HepG2 (cell line): ENCODE results near the gene CPM. TPM values are rescaled to one million over a fixed set of nuclear protein-coding genes. Genes with fewer than 3 reads are reported as not detected.

Experiments used
- ATAC-seq: fragments of 200-7000 bp; cut with Tn5 transposase; 3 replicates; pipeline ENCODE4 v1.9.1; 2020; ENCODE audit warnings: mild to moderate bottlenecking, moderate library complexity
- BruUV-seq: library from RNA; stranded (reverse); fragments of 400-500 nt; replicated peaks from 2 replicates; lab custom pipeline; 2021; lab: Mats Ljungman, UMichigan
- CTCF ChIA-PET: fragments of 300-600 bp; formaldehyde crosslinking; extraction: SDS; loops from one replicate; lab custom pipeline; 2021; ENCODE audit warnings: low total read pairs, inconsistent platforms, low intra/inter-chr PET ratio; lab: Yijun Ruan, JAX
- POLR2A ChIA-PET: fragments of 350-600 bp; sonication (Branson Sonifier 250); formaldehyde crosslinking; loops from one replicate; lab custom pipeline; 2020; ENCODE audit warnings: antibody characterized with exemption, inconsistent platforms; lab: Yijun Ruan, JAX
- DNase-seq: peaks from one replicate; pipeline ENCODE4 v3.0.0-alpha.2; 2015; ENCODE audit warnings: low spot score
- FAIRE-seq: peaks from 3 replicates; lab custom pipeline; 2011; peaks lifted over from hg19 to GRCh38; lab: Jason Lieb, UNC
- H2AFZ ChIP-seq: one replicate; pipeline ENCODE4 v1.6.1; 2011; ENCODE audit warnings: low read length, inconsistent platforms
- H3K27ac ChIP-seq: fragments of 300-600 bp; 3 replicates; pipeline ENCODE4 v1.8.0; 2011; ENCODE audit warnings: mixed run types, mild to moderate bottlenecking, mixed read lengths, low read length, inconsistent platforms; ENCODE audit not compliant: insufficient read depth; ENCODE audit errors: extremely low read length
- H3K27me3 ChIP-seq, 2 experiments: fragments of 200-600 bp in 1 of 2; 2 replicates in 1 of 2; 3 replicates in 1 of 2; pipeline versions ENCODE4 v1.6.0 to v1.8.0; 2011; ENCODE audit warnings: low read length in 2 of 2, mild to moderate bottlenecking in 2 of 2, moderate library complexity in 2 of 2, inconsistent platforms in 1 of 2; ENCODE audit not compliant: insufficient read depth in 2 of 2, control insufficient read depth in 1 of 2
- H3K36me3 ChIP-seq, 2 experiments: fragments of 200-600 bp in 1 of 2; replicated peaks in 1 of 2; 2 replicates in 1 of 2; 3 replicates in 1 of 2; pipeline versions ENCODE4 v1.5.1 to v1.8.0; 2011; ENCODE audit warnings: low read length in 2 of 2, inconsistent platforms in 1 of 2; ENCODE audit not compliant: insufficient read depth in 2 of 2, control insufficient read depth in 1 of 2
- H3K4me1 ChIP-seq: 2 replicates; pipeline ENCODE4 v1.5.1; 2012; ENCODE audit warnings: low read length, inconsistent platforms; ENCODE audit not compliant: insufficient read depth
- H3K4me2 ChIP-seq: 2 replicates; pipeline ENCODE4 v1.6.0; 2011; ENCODE audit warnings: low read depth, low read length, inconsistent platforms
- H3K4me3 ChIP-seq, 3 experiments: fragments of 200-600 bp in 1 of 3; sonication (generic), shearing (Covaris generic) in 1 of 3; replicated peaks in 1 of 3; 2 replicates each; pipeline ENCODE4 v1.5.1; 2011 to 2016; ENCODE audit warnings: low read length in 3 of 3, inconsistent platforms in 2 of 3, low read depth in 2 of 3, mild to moderate bottlenecking in 2 of 3, control low read depth in 1 of 3, mixed read lengths in 1 of 3; ENCODE audit not compliant: insufficient read depth in 1 of 3
- H3K79me2 ChIP-seq: one replicate; pipeline ENCODE4 v1.6.1; 2011; ENCODE audit warnings: low read length, inconsistent platforms; ENCODE audit not compliant: insufficient read depth
- H3K9ac ChIP-seq: 2 replicates; pipeline ENCODE4 v1.6.0; 2011; ENCODE audit warnings: mild to moderate bottlenecking, low read depth, low read length, inconsistent platforms; ENCODE audit not compliant: insufficient read depth
- H3K9me3 ChIP-seq: 2 replicates; pipeline ENCODE4 v1.5.1; 2012; ENCODE audit warnings: mild to moderate bottlenecking, low read length
- H4K20me1 ChIP-seq: 2 replicates; pipeline ENCODE4 v1.6.0; 2011; ENCODE audit warnings: inconsistent platforms, mild to moderate bottlenecking, low read length, moderate library complexity; ENCODE audit not compliant: insufficient read depth
- POLR2A ChIP-seq, 2 experiments: IDR thresholded peaks; 2 replicates each; pipeline ENCODE4 v1.6.1; 2011; ENCODE audit warnings: low read depth in 2 of 2, low read length in 2 of 2, mild to moderate bottlenecking in 1 of 2, moderate library complexity in 1 of 2; ENCODE audit not compliant: insufficient read depth in 1 of 2
- POLR2AphosphoS2 ChIP-seq: IDR thresholded peaks from 2 replicates; pipeline ENCODE4 v1.6.1; 2011; ENCODE audit warnings: low read depth, low read length, improper control_type of control experiment
- RBM22 ChIP-seq: fragments of 200-400 bp; formaldehyde crosslinking; optimal IDR thresholded peaks from 2 replicates; pipeline ENCODE3; 2017; ENCODE audit warnings: mild to moderate bottlenecking, low read length, moderate library complexity
- RBM39 ChIP-seq: fragments of 200-400 bp; formaldehyde crosslinking; IDR thresholded peaks from one replicate; pipeline ENCODE4 v1.6.1; 2018; ENCODE audit warnings: antibody characterized with exemption, mild to moderate bottlenecking, low read depth, low read length; ENCODE audit not compliant: poor library complexity, severe bottlenecking
- RORA ChIP-seq: sonication (generic); formaldehyde crosslinking; IDR thresholded peaks from 2 replicates; pipeline ENCODE4 v1.5.0; 2020; ENCODE audit warnings: mild to moderate bottlenecking, missing genetic modification reagents, moderate library complexity
- SSRP1 ChIP-seq: IDR thresholded peaks from 2 replicates; pipeline ENCODE4 v1.6.1; 2016; ENCODE audit warnings: control low read depth
- TAF15 ChIP-seq: fragments of 200-400 bp; formaldehyde crosslinking; IDR thresholded peaks from one replicate; pipeline ENCODE4 v1.6.1; 2018; ENCODE audit warnings: mild to moderate bottlenecking, low read depth, low read length; ENCODE audit not compliant: poor library complexity, severe bottlenecking
- XRCC5 ChIP-seq: fragments of 200-400 bp; formaldehyde crosslinking; optimal IDR thresholded peaks from 2 replicates; pipeline ENCODE3; 2017; ENCODE audit warnings: mild to moderate bottlenecking, low read length
- ZNF296 ChIP-seq: sonication (generic); formaldehyde crosslinking; conservative IDR thresholded peaks from 2 replicates; pipeline ENCODE4 v1.5.0; 2020; ENCODE audit warnings: mild to moderate bottlenecking, missing genetic modification reagents
- ZNF557 ChIP-seq: sonication (generic); formaldehyde crosslinking; IDR thresholded peaks from 2 replicates; pipeline ENCODE4 v1.4.0; 2020; ENCODE audit warnings: missing genetic modification reagents
- ZNF569 ChIP-seq: sonication (generic); formaldehyde crosslinking; IDR thresholded peaks from 2 replicates; pipeline ENCODE4 v1.5.0; 2020; ENCODE audit warnings: mild to moderate bottlenecking, missing genetic modification reagents, moderate library complexity, borderline replicate concordance
- WGBS: methylation state at CpG from one replicate; pipeline ENCODE4 v1.1.6; 2017; ENCODE audit warnings: low lambda C conversion rate; 5-methylcytosine and 5-hydroxymethylcytosine counted together
- in situ Hi-C: cut with HindIII; loops from 2 replicates; pipeline ENCODE4 v1.10.0; 2017; ENCODE audit warnings: low pct_unique_long_range_greater_than_20kb; ENCODE audit not compliant: extremely low pct_ligation_motif_present
- intact Hi-C: fragments of 100-400 bp; cut with micrococcal nuclease; formaldehyde crosslinking; loops from one replicate; pipeline ENCODE4 v1.10.0; 2022; ENCODE audit not compliant: unreplicated experiment
- polyA plus RNA-seq, 8 experiments: library from polyadenylated mRNA; depleted of rRNA in 3 of 8; stranded (reverse) in 7 of 8; unstranded in 1 of 8; fragments of >200 nt; fragmentation: Illumina TruSeq in 4 of 8; extraction: Trizol in 4 of 8; gene quantifications; 2 replicates each; pipeline versions ENCODE4 v1.2.1 to v1.2.3, GENCODE V29; 2011 to 2016; ENCODE audit warnings: low read depth in 4 of 8, missing spikeins in 1 of 8, mixed read lengths in 1 of 8; ENCODE audit not compliant: insufficient read depth in 1 of 8
- total RNA-seq, 5 experiments: library from RNA; depleted of rRNA; stranded (reverse); fragments of >200 nt; fragmentation: Illumina TruSeq; extraction: Trizol; gene quantifications; 2 replicates each; pipeline ENCODE4 v1.2.3, GENCODE V29; 2016; ENCODE audit warnings: low read depth in 1 of 5
- TF ChIP-seq, protein P1 (sequence below): sonication (generic); formaldehyde crosslinking; IDR thresholded peaks from 2 replicates; pipeline ENCODE4 v1.4.0; 2020; ENCODE audit warnings: missing genetic modification reagents
- TF ChIP-seq, protein P2 (sequence below): sonication (generic); formaldehyde crosslinking; IDR thresholded peaks from 2 replicates; pipeline ENCODE4 v1.8.0; 2022; ENCODE audit warnings: missing genetic modification reagents, mild to moderate bottlenecking, moderate library complexity, borderline replicate concordance

CPM gene
- total and polyA plus RNA-seq, 2 of the 13 experiments (the other 11 are each of a cell fraction or from before 2014, with no cell fraction given) = not detected

DNA sequence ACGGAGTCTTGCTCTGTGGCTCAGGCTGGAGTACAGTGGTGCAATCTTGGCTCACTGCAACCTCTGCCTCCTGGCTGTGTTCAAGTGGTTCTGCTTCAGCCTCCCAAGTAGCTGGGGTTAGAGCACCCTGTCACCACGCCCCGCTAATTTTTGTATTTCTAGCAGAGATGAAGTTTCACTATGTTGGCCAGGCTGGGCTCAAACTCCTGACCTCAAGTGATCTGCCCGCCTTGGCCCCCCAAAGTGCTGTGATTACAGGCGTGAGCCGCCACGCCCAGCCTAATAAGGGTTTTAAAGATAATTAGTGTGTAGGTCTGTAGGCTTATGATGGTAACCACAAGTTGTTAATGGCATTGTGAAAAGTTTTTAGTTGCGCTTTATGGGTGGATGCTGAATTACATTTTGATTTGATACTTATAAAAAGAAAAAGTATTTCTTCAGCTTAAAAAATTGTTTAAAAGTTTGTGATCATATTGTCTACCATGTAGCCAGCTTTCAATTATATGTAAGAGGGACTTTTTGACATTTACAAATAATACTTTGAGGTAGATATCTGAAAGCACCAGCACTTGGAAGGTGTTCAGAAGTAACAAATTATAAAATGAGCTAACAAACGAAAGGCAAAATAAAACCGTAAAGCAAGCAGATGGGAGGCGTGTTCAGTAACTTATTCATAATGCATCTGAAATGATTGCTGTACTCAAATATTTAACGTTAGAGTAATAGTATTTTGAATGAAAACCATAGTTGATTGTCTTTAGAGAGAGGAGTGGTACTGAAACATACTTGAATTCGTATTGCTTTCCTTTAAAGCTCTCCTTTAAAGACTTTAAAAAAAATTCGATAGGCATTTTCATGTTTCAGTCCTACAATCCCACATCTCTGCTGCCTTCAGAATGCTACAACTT lies 87.9 kb downstream of the CPM start (continued):
- TF ChIP-seq, protein P1, sequence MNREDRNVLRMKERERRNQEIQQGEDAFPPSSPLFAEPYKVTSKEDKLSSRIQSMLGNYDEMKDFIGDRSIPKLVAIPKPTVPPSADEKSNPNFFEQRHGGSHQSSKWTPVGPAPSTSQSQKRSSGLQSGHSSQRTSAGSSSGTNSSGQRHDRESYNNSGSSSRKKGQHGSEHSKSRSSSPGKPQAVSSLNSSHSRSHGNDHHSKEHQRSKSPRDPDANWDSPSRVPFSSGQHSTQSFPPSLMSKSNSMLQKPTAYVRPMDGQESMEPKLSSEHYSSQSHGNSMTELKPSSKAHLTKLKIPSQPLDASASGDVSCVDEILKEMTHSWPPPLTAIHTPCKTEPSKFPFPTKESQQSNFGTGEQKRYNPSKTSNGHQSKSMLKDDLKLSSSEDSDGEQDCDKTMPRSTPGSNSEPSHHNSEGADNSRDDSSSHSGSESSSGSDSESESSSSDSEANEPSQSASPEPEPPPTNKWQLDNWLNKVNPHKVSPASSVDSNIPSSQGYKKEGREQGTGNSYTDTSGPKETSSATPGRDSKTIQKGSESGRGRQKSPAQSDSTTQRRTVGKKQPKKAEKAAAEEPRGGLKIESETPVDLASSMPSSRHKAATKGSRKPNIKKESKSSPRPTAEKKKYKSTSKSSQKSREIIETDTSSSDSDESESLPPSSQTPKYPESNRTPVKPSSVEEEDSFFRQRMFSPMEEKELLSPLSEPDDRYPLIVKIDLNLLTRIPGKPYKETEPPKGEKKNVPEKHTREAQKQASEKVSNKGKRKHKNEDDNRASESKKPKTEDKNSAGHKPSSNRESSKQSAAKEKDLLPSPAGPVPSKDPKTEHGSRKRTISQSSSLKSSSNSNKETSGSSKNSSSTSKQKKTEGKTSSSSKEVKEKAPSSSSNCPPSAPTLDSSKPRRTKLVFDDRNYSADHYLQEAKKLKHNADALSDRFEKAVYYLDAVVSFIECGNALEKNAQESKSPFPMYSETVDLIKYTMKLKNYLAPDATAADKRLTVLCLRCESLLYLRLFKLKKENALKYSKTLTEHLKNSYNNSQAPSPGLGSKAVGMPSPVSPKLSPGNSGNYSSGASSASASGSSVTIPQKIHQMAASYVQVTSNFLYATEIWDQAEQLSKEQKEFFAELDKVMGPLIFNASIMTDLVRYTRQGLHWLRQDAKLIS (CRISPR knock-in tag) = 0 out of 2 replicates have a peak, but pooled peaks have one; percentile 9
- 0 out of 2 replicates have a peak, but pooled peaks have one; percentile 50 for TF ChIP-seq POLR2AphosphoS2
- TF ChIP-seq ZNF569 = no peak

DNA sequence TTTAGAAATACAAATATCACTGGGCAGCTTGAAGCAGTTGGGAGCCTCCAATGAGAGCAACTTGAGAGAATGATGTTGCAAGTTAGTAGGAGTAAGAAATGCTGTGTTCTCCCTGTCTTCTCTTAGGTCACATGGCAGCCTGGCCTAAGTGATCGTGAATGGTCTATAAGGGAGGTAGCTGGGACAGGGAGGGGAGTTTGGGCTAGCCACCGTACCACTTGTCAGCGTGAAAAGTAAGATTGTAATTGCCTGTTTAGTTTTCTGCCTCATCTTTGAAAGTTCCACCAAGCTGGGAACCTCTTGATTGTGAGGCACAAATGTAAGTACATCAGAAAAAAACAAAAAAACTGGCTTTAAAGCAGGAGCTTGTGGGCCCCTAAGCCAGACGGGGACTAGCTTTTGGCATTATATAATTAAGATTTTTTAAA lies 88.6 kb downstream of the CPM start:
- no TSS peak for BruUV-seq
- H2AFZ ChIP-seq = no peak overlapping the region
- no peak overlapping the region for H3K4me3 ChIP-seq
- ATAC-seq (no peak), DNase-seq (no peak), FAIRE-seq (no peak)
- 91% methylated on average over 4 of the region's 4 CpGs for WGBS
- H3K9ac ChIP-seq = no peak overlapping the region
- no peak overlapping the region for H3K4me2 ChIP-seq
- CTCF ChIA-PET = no interaction called here
- peaks cover 28% of the 10 kb centered on the region for H4K20me1 ChIP-seq
- in situ Hi-C loops (no loop called here), intact Hi-C loops (no loop called here)
- H3K36me3 ChIP-seq = peaks cover 8 to 29% of the 10 kb centered on the region in 2 experiments
- H3K27ac ChIP-seq = no peak overlapping the region
- H3K27me3 ChIP-seq = no peaks in the 10 kb centered on the region
- no peaks in the 10 kb centered on the region for H3K79me2 ChIP-seq
- no peaks in the 10 kb centered on the region for H3K9me3 ChIP-seq
- H3K4me1 ChIP-seq = peaks cover 30% of the 10 kb centered on the region
- POLR2A ChIA-PET = interaction anchor here (1.4 to 2.6 kb wide), 4 partner anchors 13 to 98 kb away, joined by 4 to 9 read pairs (median 5); partner anchors contain the start of genes MDM2 and SLC35E3
- TF ChIP-seq TAF15 (no peak), ZNF557 (no peak), ZNF296 (no peak), RBM39 (no peak), POLR2A (IDR thresholded peaks at IDR 0.05; ENCODE audit: insufficient read depth in 1 of 2, low read depth in 2 of 2, low read length in 2 of 2) (peak in 1 of 2 experiments; percentile 34; a peak in 2 of 4 replicates), SSRP1 (CRISPR knock-in tag) (peak; percentile 16; the same call in 1 of the 2 replicates), RORA (no peak), XRCC5 (no peak), RBM22 (peak; percentile 98)
- TF ChIP-seq, protein P2, sequence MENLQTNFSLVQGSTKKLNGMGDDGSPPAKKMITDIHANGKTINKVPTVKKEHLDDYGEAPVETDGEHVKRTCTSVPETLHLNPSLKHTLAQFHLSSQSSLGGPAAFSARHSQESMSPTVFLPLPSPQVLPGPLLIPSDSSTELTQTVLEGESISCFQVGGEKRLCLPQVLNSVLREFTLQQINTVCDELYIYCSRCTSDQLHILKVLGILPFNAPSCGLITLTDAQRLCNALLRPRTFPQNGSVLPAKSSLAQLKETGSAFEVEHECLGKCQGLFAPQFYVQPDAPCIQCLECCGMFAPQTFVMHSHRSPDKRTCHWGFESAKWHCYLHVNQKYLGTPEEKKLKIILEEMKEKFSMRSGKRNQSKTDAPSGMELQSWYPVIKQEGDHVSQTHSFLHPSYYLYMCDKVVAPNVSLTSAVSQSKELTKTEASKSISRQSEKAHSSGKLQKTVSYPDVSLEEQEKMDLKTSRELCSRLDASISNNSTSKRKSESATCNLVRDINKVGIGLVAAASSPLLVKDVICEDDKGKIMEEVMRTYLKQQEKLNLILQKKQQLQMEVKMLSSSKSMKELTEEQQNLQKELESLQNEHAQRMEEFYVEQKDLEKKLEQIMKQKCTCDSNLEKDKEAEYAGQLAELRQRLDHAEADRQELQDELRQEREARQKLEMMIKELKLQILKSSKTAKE (CRISPR knock-in tag) = no peak
